NB4 (cell line): Measurements from ENCODE around the gene SPATA46.

Experiments used
- CTCF ChIP-seq: IDR thresholded peaks from one replicate; pipeline ENCODE4 v1.5.1; 2012; ENCODE audit warnings: low read depth, low read length
- POLR2A ChIP-seq: IDR thresholded peaks from 2 replicates; pipeline ENCODE4 v1.6.1; 2011; ENCODE audit warnings: mild to moderate bottlenecking; ENCODE audit not compliant: insufficient read length; ENCODE audit errors: extremely low read depth
- TF ChIP-seq, protein P1 (sequence below): IDR thresholded peaks from 2 replicates; pipeline ENCODE4 v1.6.1; 2011; ENCODE audit warnings: low read depth, low read length

- TF ChIP-seq CTCF (no peak), POLR2A (no peak)
- TF ChIP-seq, protein P1, sequence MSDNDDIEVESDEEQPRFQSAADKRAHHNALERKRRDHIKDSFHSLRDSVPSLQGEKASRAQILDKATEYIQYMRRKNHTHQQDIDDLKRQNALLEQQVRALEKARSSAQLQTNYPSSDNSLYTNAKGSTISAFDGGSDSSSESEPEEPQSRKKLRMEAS, result no peak
These were observed 17.0 kb downstream of the SPATA46 start for GRCh38 chr1:162359523-162360236.
